K562 (cell line): Measurements from ENCODE around the gene OR2H2. TPM values are rescaled to one million over a fixed set of nuclear protein-coding genes. Genes with fewer than 3 reads are reported as not detected.

Experiments used
- EHMT2 ChIP-seq: fragments of 450-650 bp; IDR thresholded peaks from 2 replicates; pipeline ENCODE4 v1.6.1; 2018; ENCODE audit warnings: antibody characterized with exemption
- ESRRA ChIP-seq: fragments of 450-650 bp; IDR thresholded peaks from 2 replicates; pipeline ENCODE4 v1.6.1; 2014; ENCODE audit warnings: low read depth, mild to moderate bottlenecking, moderate library complexity, borderline replicate concordance
- GABPA ChIP-seq: fragments of 200-800 bp; sonication (Bioruptor generic); conservative IDR thresholded peaks from 2 replicates; pipeline ENCODE4 v1.6.1; 2016; ENCODE audit warnings: low read depth, missing genetic modification characterization, missing compliant biosample characterization
- KLF16 ChIP-seq: IDR thresholded peaks from 2 replicates; pipeline ENCODE4 v1.6.1; 2016; ENCODE audit warnings: antibody characterized with exemption
- MAZ ChIP-seq, 2 experiments: fragments of 450-650 bp in 1 of 2; sonication (generic) in 1 of 2; formaldehyde crosslinking; IDR thresholded peaks in 1 of 2; conservative IDR thresholded peaks in 1 of 2; 2 replicates each; pipeline versions ENCODE4 v1.4.0 to v1.5.0; 2020; ENCODE audit warnings: mild to moderate bottlenecking in 1 of 2, missing genetic modification reagents in 1 of 2
- MTA3 ChIP-seq: fragments of 450-650 bp; formaldehyde crosslinking; IDR thresholded peaks from 2 replicates; pipeline ENCODE4 v1.6.1; 2017; ENCODE audit warnings: mild to moderate bottlenecking, borderline replicate concordance
- NFYB ChIP-seq: IDR thresholded peaks from 2 replicates; pipeline ENCODE4 v1.6.1; 2011; ENCODE audit warnings: mild to moderate bottlenecking, moderate library complexity; ENCODE audit not compliant: insufficient read length; ENCODE audit errors: extremely low read depth
- NR2C1 ChIP-seq, 2 experiments: fragments of 450-650 bp; IDR thresholded peaks; 2 replicates each; pipeline ENCODE4 v1.6.1; 2017; ENCODE audit warnings: mild to moderate bottlenecking in 2 of 2, antibody characterized with exemption in 1 of 2, inconsistent platforms in 1 of 2, missing compliant biosample characterization in 1 of 2, missing genetic modification characterization in 1 of 2
- PCBP1 ChIP-seq: fragments of 200-400 bp; formaldehyde crosslinking; IDR thresholded peaks from 2 replicates; pipeline ENCODE4 v1.6.1; 2018; ENCODE audit warnings: mild to moderate bottlenecking, low read depth, low read length; ENCODE audit not compliant: poor library complexity, severe bottlenecking
- RB1 ChIP-seq: fragments of 450-650 bp; IDR thresholded peaks from 2 replicates; pipeline ENCODE4 v1.6.1; 2017; ENCODE audit warnings: low read depth, mild to moderate bottlenecking
- RBFOX2 ChIP-seq: fragments of 200-400 bp; formaldehyde crosslinking; IDR thresholded peaks from 2 replicates; pipeline ENCODE4 v1.6.1; 2017; ENCODE audit warnings: low read depth, mild to moderate bottlenecking, low read length, moderate library complexity
- SP1 ChIP-seq: sonication (generic); formaldehyde crosslinking; IDR thresholded peaks from 2 replicates; pipeline ENCODE4 v1.8.1; 2022; ENCODE audit warnings: mild to moderate bottlenecking, missing genetic modification reagents
- TCFL5 ChIP-seq: fragments of 250-450 bp; sonication (Bioruptor Pico); conservative IDR thresholded peaks from 2 replicates; pipeline ENCODE4 v1.6.1; 2021; ENCODE audit warnings: mild to moderate bottlenecking, moderate library complexity, matching md5 sums
- ZNF282 ChIP-seq: sonication (generic); formaldehyde crosslinking; IDR thresholded peaks from 2 replicates; pipeline ENCODE4 v1.8.1; 2023; ENCODE audit warnings: missing genetic modification reagents
- ZNF384 ChIP-seq: IDR thresholded peaks from 2 replicates; pipeline ENCODE4 v1.6.1; 2012; ENCODE audit warnings: low read depth, low read length, improper control_type of control experiment
- polyA plus RNA-seq, 8 experiments: library from polyadenylated mRNA; depleted of rRNA in 4 of 8; stranded (reverse) in 5 of 8; unstranded in 3 of 8; fragments of >200 nt; fragmentation: Nextera tagmentation in 2 of 8; fragmentation: Illumina TruSeq in 1 of 8; extraction: Ambion mirVana in 2 of 8; extraction: Trizol in 1 of 8; gene quantifications; 2 replicates each; pipeline versions ENCODE4 v1.2.1 to v1.2.3, GENCODE V29; 2011 to 2014; ENCODE audit warnings: inconsistent platforms in 1 of 8, missing spikeins in 1 of 8
- total RNA-seq, 7 experiments: library from RNA; depleted of rRNA in 6 of 7; stranded (reverse); fragments of >200 nt in 6 of 7; fragmentation: Illumina TruSeq in 2 of 7; extraction: Trizol in 2 of 7; gene quantifications; 2 replicates each; pipeline versions ENCODE4 v1.2.1 to v1.2.3, GENCODE V29; 2011 to 2021; ENCODE audit warnings: low replicate concordance in 1 of 7
- TF ChIP-seq, protein P1 (sequence below), 2 experiments: fragments of 200-800 bp in 1 of 2; sonication (Bioruptor generic) in 1 of 2; sonication (generic) in 1 of 2; formaldehyde crosslinking in 1 of 2; IDR thresholded peaks in 1 of 2; conservative IDR thresholded peaks in 1 of 2; 2 replicates each; pipeline versions ENCODE4 v1.5.0 to v1.6.1; 2016 to 2020; ENCODE audit warnings: missing compliant biosample characterization in 1 of 2, missing genetic modification characterization in 1 of 2, missing genetic modification reagents in 1 of 2
- TF ChIP-seq, protein P2 (sequence below), 3 experiments: fragments of 200-800 bp in 1 of 3; fragments of 250-450 bp in 1 of 3; fragments of 450-650 bp in 1 of 3; sonication (Bioruptor Pico) in 1 of 3; sonication (Bioruptor generic) in 1 of 3; formaldehyde crosslinking in 1 of 3; IDR thresholded peaks; 2 replicates each; pipeline versions ENCODE4 v1.6.1 to v1.8.0; 2016 to 2022; ENCODE audit warnings: mild to moderate bottlenecking in 2 of 3, missing genetic modification characterization in 2 of 3, missing compliant biosample characterization in 1 of 3, moderate library complexity in 1 of 3
- TF ChIP-seq, protein P3 (sequence below), 3 experiments: fragments of 200-800 bp in 1 of 3; sonication (Bioruptor generic) in 1 of 3; sonication (generic) in 1 of 3; formaldehyde crosslinking in 1 of 3; IDR thresholded peaks; 2 replicates each; pipeline versions ENCODE4 v1.6.1 to v1.8.0; 2016 to 2022; ENCODE audit warnings: mild to moderate bottlenecking in 2 of 3, missing compliant biosample characterization in 2 of 3, missing genetic modification characterization in 2 of 3, missing genetic modification reagents in 1 of 3

Gene OR2H2
- total and polyA plus RNA-seq, 9 of the 15 experiments (the other 6 are each of a cell fraction or from before 2014, with no cell fraction given), result not detected

DNA sequence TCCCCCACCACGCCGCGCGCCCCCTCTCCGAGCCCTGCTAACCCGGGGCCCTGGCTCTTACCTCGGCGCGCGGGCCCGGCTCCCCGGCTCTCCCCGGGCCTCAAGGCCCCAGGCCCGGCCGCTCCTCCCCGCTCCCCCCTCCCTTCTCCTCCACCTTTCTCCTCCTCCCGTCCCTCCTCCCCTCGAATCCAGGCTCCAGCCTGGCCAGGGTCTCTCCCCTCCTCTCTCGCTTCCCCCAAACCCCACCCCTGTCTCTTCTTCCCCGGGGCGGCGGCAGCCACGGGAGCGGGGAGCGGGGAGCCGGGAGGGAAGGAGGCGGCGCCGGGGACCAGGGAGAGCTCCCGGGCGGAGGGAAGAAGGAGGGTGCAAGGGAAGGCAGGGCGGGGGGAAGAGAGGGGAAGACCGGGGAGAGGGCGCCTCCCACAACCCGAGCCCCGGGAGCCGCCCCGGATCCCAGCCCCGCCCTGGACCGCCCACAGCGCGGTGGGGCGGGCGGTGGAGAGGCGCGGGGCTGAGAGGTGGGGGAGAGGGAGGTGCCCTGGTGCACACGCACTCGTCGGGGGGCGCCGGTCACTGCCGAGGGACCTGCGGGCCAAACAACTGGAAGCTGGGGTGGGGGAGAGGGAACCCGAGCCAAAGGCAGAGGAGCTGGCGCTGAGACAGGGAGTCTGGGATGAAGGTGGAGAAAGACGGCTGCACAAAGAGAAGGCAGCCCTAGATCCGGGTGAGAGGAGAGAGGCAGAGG, 48.0 kb downstream of the OR2H2 start, which contains the start of gene GABBR1 (continued):
- peak; percentile 70 for TF ChIP-seq PCBP1
- TF ChIP-seq MAZ (CRISPR knock-in tag; conservative IDR thresholded peaks at IDR 0.05 in 1 of 2, IDR thresholded peaks at IDR 0.05 in 1 of 2), result peak; percentile 97 to 100
- TF ChIP-seq, protein P1, sequence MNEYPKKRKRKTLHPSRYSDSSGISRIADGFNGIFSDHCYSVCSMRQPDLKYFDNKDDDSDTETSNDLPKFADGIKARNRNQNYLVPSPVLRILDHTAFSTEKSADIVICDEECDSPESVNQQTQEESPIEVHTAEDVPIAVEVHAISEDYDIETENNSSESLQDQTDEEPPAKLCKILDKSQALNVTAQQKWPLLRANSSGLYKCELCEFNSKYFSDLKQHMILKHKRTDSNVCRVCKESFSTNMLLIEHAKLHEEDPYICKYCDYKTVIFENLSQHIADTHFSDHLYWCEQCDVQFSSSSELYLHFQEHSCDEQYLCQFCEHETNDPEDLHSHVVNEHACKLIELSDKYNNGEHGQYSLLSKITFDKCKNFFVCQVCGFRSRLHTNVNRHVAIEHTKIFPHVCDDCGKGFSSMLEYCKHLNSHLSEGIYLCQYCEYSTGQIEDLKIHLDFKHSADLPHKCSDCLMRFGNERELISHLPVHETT (CRISPR knock-in tag; conservative IDR thresholded peaks at IDR 0.05 in 1 of 2, IDR thresholded peaks at IDR 0.05 in 1 of 2), result 0 out of 4 replicates have a peak, but pooled peaks of 1 of the 2 experiments have one; percentile 53
- no peak for TF ChIP-seq NR2C1 (IDR thresholded peaks at IDR 0.05)
- TF ChIP-seq NR2C1 (tag; IDR thresholded peaks at IDR 0.05), result no peak
- TF ChIP-seq ZNF384, result no peak; the same call in 1 of the 2 replicates
- TF ChIP-seq MTA3, result 0 out of 2 replicates have a peak, but pooled peaks have one; percentile 13
- TF ChIP-seq, protein P2, sequence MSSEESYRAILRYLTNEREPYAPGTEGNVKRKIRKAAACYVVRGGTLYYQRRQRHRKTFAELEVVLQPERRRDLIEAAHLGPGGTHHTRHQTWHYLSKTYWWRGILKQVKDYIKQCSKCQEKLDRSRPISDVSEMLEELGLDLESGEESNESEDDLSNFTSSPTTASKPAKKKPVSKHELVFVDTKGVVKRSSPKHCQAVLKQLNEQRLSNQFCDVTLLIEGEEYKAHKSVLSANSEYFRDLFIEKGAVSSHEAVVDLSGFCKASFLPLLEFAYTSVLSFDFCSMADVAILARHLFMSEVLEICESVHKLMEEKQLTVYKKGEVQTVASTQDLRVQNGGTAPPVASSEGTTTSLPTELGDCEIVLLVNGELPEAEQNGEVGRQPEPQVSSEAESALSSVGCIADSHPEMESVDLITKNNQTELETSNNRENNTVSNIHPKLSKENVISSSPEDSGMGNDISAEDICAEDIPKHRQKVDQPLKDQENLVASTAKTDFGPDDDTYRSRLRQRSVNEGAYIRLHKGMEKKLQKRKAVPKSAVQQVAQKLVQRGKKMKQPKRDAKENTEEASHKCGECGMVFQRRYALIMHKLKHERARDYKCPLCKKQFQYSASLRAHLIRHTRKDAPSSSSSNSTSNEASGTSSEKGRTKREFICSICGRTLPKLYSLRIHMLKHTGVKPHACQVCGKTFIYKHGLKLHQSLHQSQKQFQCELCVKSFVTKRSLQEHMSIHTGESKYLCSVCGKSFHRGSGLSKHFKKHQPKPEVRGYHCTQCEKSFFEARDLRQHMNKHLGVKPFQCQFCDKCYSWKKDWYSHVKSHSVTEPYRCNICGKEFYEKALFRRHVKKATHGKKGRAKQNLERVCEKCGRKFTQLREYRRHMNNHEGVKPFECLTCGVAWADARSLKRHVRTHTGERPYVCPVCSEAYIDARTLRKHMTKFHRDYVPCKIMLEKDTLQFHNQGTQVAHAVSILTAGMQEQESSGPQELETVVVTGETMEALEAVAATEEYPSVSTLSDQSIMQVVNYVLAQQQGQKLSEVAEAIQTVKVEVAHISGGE (CRISPR knock-in tag; IDR thresholded peaks at IDR 0.05), result peak in 1 of 3 experiments; percentile 43; a peak in 1 of 6 replicates
- TF ChIP-seq RB1, result 0 out of 2 replicates have a peak, but pooled peaks have one; percentile 40
- peak; percentile 62 for TF ChIP-seq RBFOX2
- TF ChIP-seq SP1 (CRISPR knock-in tag), result peak; percentile 70; the same call in 1 of the 2 replicates
- no peak for TF ChIP-seq ESRRA
- TF ChIP-seq EHMT2, result peak; percentile 50; the same call in 1 of the 2 replicates
- TF ChIP-seq, protein P3, sequence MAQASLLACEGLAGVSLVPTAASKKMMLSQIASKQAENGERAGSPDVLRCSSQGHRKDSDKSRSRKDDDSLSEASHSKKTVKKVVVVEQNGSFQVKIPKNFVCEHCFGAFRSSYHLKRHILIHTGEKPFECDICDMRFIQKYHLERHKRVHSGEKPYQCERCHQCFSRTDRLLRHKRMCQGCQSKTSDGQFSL (CRISPR knock-in tag; IDR thresholded peaks at IDR 0.05), result no peak
- TF ChIP-seq, protein P3 (tag; IDR thresholded peaks at IDR 0.05), result 0 out of 4 replicates have a peak, but pooled peaks of 1 of the 2 experiments have one; percentile 61
- TF ChIP-seq TCFL5, result no peak
- TF ChIP-seq KLF16, result no peak
- no peak for TF ChIP-seq ZNF282 (CRISPR knock-in tag)
- peak; percentile 53 for TF ChIP-seq GABPA (tag)
- TF ChIP-seq NFYB, result no peak
